Osteocyte (in vitro differentiated cells): ENCODE data around the gene NTSR1. TPM values are rescaled to one million over a fixed set of nuclear protein-coding genes. Genes with fewer than 3 reads are reported as not detected.

ENCODE experiments used
- DNase-seq: peaks from one replicate; pipeline ENCODE4 v3.0.0; 2021; ENCODE audit warnings: mixed read lengths; ENCODE audit not compliant: unreplicated experiment; ENCODE audit errors: extremely low spot score
- H3K27ac Mint-ChIP-seq: one replicate; pipeline ENCODE4 v1.8.0; 2021; ENCODE audit warnings: mild to moderate bottlenecking, mixed read lengths; ENCODE audit not compliant: unreplicated experiment
- H3K27me3 Mint-ChIP-seq: one replicate; pipeline ENCODE4 v1.8.0; 2021; ENCODE audit warnings: mixed read lengths; ENCODE audit not compliant: unreplicated experiment
- H3K36me3 Mint-ChIP-seq: one replicate; pipeline ENCODE4 v1.8.0; 2021; ENCODE audit warnings: mixed read lengths; ENCODE audit not compliant: unreplicated experiment
- H3K4me1 Mint-ChIP-seq: one replicate; pipeline ENCODE4 v1.8.0; 2021; ENCODE audit warnings: mixed read lengths; ENCODE audit not compliant: unreplicated experiment
- H3K4me3 Mint-ChIP-seq: one replicate; pipeline ENCODE4 v1.8.0; 2021; ENCODE audit warnings: mild to moderate bottlenecking, moderate library complexity, mixed read lengths; ENCODE audit not compliant: unreplicated experiment
- H3K9me3 Mint-ChIP-seq: one replicate; pipeline ENCODE4 v1.8.0; 2021; ENCODE audit warnings: mixed read lengths; ENCODE audit not compliant: unreplicated experiment
- total RNA-seq: library from RNA; stranded (reverse); gene quantifications from 2 replicates; pipeline ENCODE4 v1.2.1, GENCODE V29; 2021
- TF ChIP-seq, protein P1 (sequence below): fragments of 200-600 bp; sonication (generic); IDR thresholded peaks from 2 replicates; pipeline ENCODE4 v1.5.0; 2021; ENCODE audit warnings: antibody characterized with exemption, mild to moderate bottlenecking, moderate library complexity

Gene NTSR1
- total RNA-seq, 1 donor from 2014 or later = 0.11 TPM

DNA sequence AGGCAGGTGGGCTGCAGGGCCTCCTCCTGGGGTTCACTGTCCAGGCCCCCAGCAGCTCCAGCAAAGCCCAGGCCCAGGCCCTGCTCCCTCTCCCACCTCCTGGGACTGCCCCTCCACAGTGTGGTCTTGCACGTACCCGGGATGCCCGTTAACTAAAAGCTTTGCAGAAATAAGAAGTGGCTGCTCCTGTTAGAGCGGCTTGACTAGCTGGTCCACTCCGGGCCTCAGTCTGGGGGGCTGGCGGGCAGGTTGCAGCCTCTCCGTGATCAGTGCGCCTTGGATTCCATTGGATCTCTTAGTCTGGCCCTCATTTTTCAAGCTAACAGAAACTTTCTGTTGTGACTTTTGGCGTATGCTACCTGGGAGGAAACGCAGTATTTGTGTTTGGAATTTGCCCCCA is 39.4 kb upstream of the NTSR1 start:
- TF ChIP-seq, protein P1, sequence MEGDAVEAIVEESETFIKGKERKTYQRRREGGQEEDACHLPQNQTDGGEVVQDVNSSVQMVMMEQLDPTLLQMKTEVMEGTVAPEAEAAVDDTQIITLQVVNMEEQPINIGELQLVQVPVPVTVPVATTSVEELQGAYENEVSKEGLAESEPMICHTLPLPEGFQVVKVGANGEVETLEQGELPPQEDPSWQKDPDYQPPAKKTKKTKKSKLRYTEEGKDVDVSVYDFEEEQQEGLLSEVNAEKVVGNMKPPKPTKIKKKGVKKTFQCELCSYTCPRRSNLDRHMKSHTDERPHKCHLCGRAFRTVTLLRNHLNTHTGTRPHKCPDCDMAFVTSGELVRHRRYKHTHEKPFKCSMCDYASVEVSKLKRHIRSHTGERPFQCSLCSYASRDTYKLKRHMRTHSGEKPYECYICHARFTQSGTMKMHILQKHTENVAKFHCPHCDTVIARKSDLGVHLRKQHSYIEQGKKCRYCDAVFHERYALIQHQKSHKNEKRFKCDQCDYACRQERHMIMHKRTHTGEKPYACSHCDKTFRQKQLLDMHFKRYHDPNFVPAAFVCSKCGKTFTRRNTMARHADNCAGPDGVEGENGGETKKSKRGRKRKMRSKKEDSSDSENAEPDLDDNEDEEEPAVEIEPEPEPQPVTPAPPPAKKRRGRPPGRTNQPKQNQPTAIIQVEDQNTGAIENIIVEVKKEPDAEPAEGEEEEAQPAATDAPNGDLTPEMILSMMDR = no peak
- Mint-ChIP-seq H3K4me1 (peaks cover 14% of the 10 kb centered on the region), H3K9me3 (no peaks in the 10 kb centered on the region), H3K4me3 (no peak overlapping the region), H3K27ac (no peak overlapping the region), H3K27me3 (peaks cover 22% of the 10 kb centered on the region), H3K36me3 (no peaks in the 10 kb centered on the region)
- no peak for DNase-seq

DNA sequence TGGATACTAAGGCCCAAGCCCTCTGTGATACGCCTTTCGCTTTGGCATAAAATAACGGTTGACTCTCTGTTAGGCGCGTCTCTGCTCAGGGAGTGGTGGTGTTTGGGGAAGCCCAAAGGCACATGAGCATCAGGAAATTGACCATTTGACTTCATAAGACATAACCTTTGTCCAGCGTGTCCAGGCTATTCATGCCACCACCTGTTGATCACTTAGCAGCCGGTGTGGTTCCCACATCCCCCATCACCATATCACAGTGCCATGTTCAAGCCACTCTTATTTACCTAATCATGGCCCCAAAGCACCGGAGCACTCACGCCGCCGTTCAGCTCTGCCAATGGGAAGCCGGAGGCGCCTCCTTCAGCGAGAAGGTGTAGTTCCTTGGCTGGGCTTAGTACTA is 38.5 kb upstream of the NTSR1 start:
- Mint-ChIP-seq H3K27ac (no peak overlapping the region), H3K36me3 (no peaks in the 10 kb centered on the region), H3K4me3 (no peak overlapping the region), H3K9me3 (no peaks in the 10 kb centered on the region), H3K27me3 (peaks cover 17% of the 10 kb centered on the region), H3K4me1 (peaks cover 14% of the 10 kb centered on the region)
- no peak for DNase-seq
- TF ChIP-seq, protein P1 = no peak

DNA sequence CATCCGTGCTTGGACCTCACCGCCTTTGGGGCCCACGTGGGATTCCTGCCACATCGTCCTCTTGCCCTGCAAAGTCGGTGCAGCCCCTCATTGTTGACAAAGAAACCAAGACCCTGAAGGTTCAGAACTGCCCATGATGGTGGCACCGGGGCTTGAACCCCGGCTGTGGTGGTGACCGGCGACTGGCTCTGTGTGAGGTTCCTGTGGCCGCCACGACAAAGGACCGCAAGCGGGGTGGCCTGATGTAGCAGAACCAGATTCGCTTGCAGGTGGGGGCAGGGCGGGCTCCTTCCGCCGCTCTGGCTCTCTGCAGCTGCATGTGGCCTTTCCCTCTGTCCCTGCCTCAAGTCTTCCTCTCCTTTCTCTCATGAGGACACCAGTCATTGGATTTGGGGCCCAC is 37.6 kb upstream of the NTSR1 start:
- Mint-ChIP-seq H3K36me3 (no peaks in the 10 kb centered on the region), H3K27me3 (peaks cover 18% of the 10 kb centered on the region), H3K4me1 (peaks cover 14% of the 10 kb centered on the region), H3K9me3 (no peaks in the 10 kb centered on the region), H3K27ac (no peak overlapping the region), H3K4me3 (no peak overlapping the region)
- TF ChIP-seq, protein P1 = no peak
- no peak for DNase-seq

DNA sequence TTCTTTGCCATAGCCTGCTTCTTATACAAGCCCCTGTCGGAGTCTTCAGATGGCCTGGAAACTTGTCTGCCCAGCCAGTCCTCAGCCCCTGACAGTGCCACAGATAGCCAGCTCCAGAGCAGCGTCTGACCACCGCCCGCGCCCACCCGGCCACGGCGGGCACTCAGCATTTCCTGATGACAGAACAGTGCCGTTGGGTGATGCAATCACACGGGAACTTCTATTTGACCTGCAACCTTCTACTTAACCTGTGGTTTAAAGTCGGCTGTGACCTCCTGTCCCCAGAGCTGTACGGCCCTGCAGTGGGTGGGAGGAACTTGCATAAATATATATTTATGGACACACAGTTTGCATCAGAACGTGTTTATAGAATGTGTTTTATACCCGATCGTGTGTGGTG is 36.9 kb upstream of the NTSR1 start:
- Mint-ChIP-seq H3K27me3 (peaks cover 23% of the 10 kb centered on the region), H3K36me3 (no peaks in the 10 kb centered on the region), H3K27ac (no peak overlapping the region), H3K9me3 (no peaks in the 10 kb centered on the region), H3K4me1 (peaks cover 9% of the 10 kb centered on the region), H3K4me3 (no peak overlapping the region)
- DNase-seq = no peak
- TF ChIP-seq, protein P1 = no peak

DNA sequence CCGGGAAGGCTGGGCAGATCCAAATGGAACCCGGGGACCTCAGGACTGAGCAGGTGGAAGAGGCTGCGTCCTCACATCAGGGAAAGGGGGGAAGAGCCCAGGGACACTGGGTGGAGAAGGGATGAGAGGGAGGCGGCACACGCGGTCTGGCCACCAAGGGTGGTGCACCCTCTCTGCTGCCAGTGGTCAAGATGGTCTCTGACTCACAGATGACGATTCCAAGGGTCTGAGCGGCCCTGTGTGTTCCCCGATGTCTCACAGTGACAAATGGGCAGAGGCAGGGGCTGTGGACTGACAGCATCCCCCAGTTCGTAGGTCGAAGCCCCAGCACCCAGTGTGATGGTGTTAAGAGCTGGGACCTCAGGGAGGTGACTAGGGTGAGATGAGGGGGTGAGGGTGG is 34.3 kb upstream of the NTSR1 start:
- DNase-seq = no peak
- TF ChIP-seq, protein P1 = no peak
- Mint-ChIP-seq H3K27me3 (peaks cover 24% of the 10 kb centered on the region), H3K36me3 (no peaks in the 10 kb centered on the region), H3K4me3 (no peak overlapping the region), H3K9me3 (no peaks in the 10 kb centered on the region), H3K27ac (no peak overlapping the region), H3K4me1 (no peaks in the 10 kb centered on the region)
